Bone marrow (tissue), 2 donors: Measurements from ENCODE around the gene RAD51B.
A peak's percentile ranks its signal among the peaks of the same experiment; 100 is the strongest.
"Not testable (repeated sequence)": the region's sequence is repeated elsewhere in the genome, so short reads cannot be mapped to it uniquely, and the experiment has no call there.

Experiments
- DNase-seq, 2 donors: peaks; one replicate each; lab custom pipeline; 2025; lab: John Stamatoyannopoulos, UW

The RAD51B gene

DNA sequence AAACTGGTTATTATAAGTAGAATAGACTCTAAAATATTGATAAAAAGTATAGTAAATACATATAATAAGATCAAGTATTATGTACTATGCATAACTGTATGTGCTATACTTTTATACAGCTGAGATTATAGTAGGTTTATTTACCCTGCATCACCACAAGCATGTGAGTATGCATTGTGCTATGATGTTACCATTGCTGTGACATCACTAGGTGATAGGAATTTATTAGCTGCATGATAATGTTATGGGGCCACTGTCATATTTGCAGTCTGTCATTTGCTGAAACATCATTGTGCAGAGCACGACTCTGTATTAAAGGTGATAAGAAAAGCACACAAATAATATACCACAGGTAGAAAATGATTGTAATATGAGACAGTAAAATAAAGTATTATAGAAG lies 587.7 kb downstream of the RAD51B start:
- DNase-seq, result no peak

DNA sequence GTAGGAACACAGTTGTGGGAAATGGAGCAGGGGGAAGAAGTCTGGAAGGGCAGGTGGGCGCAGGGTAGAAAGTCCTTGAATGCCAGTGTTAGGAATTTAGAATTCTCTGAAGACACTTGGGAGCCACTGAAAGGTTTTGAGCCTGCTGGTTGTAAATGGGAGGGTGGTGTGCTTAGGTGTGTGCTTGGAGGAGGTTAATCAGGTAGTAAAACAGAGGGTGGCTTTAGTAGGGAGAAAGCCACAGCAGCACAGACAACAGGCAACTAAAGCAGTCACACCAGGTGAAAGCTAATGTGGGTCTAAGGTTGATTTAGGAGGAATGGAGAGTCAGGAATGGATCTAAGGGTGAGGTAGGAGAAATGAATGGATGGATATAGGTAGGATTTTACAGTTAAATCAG lies 588.2 kb downstream of the RAD51B start:
- DNase-seq, result no peak

DNA sequence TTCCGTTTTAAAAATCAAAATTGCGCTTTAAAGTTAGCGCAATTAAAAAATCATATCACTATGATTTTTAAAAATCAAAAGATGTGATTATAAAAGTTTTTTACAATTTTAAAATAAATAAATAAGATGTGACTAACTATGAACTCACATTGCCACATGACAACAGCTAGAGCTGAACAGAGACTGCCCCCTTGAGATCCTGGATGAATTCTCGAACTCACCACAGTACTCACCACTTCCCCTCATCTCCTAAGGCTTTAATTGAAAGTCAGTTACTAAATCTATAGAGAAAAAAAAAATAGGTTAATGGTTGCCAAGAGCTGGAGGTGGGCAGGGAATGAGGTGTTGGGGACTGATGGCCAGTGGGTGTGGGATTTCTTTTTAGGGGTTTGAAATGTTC lies 589.1 kb downstream of the RAD51B start:
- no peak for DNase-seq

DNA sequence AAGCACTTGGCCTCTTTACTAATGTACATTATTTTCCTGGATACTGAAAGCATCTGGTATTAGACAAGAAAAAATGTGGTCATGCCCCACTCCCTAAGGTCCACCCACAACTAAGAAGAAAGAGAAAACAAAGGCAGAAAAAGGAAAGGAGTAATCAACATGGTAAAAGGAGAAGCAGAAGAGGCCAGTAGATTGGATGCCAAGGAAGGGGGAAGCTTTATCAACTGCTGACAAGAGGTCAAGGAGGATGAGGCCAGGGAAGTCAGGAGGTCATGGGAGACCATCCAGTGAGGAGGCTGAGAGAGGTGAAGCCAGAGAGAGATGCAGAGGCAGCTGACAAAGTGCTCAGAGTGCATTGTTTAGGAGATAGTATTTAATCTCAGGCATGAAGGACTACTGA lies 589.8 kb downstream of the RAD51B start:
- DNase-seq, result peak in 1 of 2 donors; percentile 10

DNA sequence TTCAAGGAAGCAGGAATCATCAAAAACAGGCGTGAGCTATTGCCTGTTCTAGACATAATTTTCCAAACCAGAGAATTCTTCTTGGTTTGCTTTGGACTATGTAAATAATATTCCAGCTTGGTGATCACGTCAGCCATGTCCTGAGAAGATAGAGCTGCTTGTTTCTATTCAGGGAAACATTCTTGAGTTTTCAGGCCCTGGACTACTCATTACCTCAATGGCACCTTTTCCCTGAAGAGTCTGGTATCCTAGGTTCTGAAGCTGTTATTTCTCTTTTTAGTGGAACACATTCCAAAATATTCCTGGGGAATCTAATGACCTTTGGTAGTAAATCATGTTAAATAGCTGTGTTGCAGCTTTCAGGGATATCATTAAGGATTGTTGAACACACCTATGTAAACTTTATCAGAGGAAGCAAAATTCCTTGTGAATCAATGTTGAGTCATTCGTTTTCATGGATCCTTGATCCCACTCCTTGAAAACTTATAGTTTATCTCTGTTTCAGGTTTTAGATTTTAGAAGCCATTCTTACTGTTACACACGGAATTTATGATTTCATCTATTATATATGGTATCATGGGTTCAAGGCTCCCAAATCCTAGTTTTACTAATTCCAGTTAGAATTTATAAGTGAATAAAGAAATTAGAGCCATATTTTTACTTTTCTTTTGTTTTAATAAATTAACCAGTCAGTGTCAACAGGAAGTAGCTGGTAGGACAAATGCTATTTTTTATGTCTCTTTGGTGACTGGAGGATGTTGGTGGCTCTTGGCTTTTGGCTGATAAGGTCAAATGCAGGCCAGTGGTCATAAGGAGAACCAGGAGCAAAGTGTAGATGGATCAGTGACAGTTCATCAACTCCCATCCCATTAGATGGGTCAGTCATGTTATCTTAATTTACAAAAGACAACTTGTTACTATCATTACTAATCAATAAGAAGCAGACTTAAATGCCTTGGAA lies 593.2 kb downstream of the RAD51B start:
- DNase-seq, result no peak

DNA sequence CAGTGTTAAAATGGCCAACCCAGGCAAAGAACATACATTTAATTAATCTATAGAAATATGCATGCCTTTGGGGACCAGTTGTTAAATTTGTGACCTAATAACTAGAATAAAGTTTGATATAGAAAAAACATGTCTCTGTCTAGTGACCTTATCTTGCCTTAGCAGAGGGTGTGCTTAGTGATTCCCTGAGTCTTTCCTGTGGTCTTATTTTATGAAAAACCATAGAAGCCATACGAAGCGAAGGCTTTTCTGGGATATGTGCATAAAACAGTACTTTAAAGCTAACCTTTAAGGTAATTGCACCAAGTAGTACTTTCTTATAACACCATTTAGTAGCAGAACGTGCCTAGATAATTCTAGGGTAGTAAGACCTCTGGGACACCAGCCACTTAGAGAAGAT lies 593.9 kb downstream of the RAD51B start:
- DNase-seq, result no peak

DNA sequence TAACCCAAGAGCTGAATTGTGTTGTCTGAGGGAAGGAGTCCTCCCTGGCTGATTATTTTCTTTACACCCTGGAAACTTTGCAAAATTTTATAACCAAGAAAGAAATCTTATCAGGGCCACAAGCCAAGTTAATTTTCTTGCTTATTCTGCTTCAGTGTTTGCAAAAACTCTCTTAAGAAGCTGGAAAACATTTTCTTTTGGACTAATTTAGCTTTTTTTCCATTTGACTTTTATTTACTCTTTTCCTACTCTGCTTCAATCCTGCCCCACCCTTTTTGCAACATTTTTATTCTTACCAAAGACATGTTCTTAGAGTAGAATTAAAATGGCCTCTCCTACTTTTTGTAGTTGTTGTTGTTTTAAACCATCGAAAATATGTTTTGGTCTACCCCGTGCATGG lies 594.5 kb downstream of the RAD51B start:
- DNase-seq, result no peak

DNA sequence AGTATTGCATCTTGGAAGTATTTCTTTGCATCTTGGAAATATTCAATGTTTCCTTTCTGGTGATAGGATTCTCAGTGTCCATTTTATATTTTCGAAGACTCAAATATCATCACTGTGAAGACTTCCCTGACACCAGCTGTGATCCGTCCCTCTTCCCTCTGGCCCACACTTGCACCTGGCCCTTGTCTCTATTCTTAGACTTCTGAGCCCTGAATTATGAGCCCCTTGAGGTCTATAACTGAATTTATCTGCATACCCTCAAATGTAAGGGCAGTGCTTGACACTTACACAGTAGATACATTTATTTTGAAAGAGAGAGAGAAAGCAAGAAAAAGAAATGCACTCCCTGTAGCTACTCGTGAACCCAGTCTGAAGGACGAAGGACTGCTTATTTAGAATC lies 596.6 kb downstream of the RAD51B start:
- no peak for DNase-seq

DNA sequence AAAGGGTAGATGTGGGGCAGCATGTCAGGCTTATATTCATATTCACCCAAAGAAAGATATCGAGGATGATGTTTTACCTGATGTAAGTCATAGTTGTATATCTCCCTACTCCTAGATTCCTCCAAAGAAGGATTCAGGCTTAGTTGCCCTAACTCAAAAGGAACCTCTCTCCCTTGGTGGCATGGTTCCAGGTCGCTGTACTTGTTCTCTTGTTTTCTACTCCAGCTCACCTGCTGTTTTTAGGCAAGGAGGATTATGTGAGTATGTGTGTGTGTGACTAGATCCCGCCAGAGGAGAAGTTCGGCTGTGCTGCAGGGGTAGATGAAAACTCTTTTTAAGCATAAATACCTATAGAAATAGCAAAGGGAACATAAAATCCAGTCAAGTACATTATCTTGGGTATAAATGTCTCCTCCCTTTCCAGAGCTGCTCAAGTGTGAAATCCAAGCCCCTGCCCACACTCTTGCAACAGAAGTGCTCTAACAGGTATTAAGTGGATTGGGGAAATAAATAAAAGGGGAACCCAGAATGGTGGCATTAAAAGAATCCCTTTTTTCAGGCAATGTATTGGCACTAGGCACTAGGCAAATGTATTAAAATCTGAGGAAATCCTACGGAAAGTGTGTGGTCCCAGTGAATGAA lies 597.6 kb downstream of the RAD51B start:
- no peak for DNase-seq

DNA sequence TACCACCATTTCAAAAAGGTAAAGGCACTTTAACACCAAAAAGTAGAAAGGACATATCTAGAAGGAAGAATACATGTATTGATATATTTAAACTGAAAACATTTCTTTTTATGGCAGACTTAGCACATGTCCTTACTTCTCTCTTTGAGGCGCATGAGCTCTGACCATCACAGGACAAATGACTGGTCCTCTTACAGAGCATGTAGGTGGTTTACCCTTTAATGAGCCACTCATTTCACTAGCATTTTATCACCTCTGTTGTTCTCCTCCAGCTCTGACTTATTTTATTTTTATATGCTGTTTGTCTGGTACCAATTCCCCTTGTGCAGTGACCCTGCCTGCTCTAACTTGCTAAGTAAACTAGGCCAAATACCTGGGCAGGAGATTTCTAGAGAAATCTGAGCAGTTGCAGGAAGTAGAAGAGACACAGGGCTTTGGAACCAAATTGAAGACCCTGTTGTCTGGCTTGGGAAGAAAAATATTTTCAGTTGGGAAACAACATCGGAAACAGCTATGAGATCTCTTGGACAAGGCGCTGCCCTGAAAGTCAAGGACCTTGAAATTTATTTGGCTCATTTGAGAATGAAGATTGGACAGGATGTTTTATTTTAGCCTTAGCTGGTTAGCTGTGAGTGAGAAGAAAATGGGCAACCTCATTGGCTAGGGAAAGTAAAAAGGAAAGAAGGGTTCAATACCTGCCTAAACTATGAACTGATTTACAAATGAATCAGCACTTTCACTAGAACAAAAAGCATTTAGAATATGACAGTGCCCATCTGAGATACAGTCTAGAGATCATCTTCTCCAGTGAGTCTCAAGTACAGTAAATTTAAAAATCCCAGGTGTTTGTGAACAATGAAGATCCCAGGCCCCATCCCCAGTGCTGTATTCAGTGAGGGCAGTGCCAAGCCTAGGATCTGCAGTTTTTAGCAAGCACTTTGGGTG lies 598.9 kb downstream of the RAD51B start:
- no peak for DNase-seq

DNA sequence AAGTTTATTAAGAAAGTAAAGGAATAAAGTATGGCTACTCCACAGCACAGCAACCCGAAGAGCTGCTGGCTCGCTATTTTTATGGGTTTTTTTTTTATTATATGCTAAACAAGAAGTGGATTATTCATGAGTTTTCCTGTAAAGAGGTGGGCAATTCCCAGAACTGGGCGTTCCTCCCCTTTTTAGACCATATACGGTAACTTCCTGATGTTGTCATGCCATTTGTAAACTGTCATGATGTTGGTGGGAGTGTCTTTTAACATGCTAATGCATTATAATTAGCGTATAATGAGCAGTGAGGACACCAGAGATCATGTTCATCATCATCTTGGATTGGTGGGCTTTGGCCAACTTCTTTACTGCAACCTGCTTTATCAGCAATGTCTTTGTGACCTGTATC lies 600.8 kb downstream of the RAD51B start:
- no peak for DNase-seq

DNA sequence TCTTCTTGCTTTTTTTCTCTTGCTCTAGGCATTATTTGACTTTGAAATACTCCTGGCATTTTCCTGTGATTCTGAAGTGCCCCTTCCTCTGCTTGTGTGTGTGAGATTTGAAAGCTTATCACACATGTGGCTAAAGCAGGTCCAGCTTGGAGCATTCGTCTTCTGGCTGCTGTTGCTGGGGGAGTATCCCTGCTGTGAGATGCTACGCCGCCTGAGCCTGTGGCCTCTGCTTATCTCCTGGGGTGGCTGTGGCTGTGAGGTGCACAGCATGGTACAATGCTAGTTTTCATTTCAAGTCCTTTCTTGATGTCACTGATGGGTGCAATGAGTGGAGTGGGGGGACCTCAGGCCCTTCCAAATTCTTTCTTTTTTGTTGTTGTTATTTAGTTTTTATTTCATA lies 601.5 kb downstream of the RAD51B start:
- no peak for DNase-seq

DNA sequence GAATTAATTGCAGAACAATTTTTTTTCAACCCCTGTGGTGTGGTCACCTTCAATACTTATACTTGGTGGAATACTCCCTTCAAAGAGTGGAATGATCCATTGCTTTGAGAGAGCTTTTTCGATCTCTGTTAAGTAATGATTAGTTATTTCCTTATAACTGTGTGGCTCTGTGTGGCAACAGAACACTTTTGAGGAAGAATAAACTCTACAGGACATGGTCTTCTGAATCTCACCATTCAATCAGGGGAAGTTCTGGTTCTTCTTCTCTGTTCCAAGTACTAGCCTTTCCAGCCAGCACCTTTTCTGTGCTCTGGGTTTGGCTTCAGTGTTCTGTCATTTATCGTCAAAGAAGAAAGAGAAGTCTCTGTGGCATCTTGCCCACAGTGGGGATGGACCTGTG lies 604.1 kb downstream of the RAD51B start:
- no peak for DNase-seq

DNA sequence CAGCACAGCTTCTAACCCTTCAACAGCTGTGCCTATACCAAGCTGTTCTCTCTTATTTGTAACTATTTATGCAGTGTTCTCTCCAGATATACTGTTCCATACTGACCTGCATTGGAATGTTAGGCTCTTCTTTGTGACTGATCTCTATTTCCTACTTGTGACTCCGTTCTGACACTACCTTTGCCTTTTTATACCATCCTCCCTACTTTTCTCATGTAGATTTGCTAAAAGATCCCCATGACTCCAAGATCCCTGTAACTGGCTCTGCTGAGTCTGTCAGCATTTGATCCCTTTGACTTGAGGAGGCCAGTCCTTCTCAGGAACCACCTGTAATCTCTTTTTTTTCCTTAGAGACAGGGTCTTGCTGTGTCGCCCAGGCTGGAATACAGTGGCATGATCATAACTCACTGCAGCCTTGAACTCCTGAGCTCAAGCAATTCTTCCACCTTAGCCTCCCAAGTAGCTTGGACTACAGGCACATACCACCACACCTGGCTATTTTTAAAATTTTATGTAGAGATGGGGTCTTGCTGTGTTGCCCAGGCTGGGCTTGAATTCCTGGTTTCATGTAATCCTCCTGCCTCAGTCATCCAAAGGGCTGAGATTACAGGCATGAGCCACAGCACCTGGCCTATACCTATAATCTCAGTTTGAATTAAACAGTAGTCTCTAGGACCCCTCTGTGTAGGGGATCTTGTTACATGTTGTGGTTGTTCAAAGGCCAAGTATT lies 605.0 kb downstream of the RAD51B start:
- DNase-seq, result no peak

DNA sequence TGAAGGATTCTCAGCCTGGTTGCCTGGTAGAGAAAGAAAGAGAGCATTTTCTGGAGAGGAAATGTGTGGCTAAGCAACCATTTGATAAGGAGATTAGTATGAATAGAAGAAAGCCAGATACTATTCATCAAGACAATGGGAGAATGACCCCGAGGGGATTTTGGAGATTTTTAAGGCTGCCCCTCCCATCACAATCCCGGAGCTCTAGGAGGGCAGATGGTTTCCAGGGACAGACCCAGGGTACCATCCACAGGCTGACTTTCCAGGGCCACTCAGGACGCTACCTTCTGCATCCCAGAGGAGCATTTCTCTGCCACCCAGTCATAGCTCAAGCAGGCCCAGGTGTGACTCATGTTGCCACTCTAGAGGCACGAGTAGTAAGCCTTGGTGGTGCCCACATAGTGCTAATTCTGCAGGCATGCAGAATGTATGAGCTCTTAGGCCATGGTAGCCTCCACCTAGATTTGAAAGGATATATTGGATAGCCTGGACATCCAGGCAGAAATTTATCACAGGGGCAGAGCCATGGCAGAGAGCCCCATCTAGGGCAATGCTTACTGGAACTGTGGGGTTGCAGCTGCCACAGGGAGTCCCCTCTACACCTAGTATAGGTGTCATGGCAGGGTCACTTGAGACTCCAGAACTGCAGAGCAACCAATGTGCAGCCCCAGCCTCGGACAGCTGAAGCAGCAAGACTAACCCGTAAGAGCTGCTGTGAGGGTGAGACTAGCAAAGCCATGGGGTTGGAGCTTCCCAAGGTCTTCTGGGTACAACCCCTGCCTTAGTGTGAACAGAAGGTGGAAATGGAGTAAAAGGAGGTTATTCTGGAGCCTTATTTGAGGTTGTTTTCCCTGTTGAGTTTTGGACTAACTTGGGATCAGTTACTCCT lies 607.3 kb downstream of the RAD51B start:
- no peak for DNase-seq

DNA sequence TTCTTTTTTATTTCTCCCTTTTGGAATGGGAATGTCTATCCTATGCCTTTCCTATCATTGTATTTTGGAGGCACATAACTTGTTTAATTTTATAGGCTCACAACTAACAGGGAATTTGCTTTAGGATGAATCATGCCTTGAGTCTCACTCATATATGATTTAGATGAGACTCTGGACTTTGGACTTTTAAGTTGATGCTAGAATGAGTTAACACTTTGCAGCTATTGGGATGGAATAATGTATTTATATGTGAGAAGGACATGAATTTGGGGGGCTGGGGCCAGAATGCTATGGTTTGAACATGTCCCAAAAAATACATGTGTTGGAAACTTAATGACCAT lies 607.9 kb downstream of the RAD51B start:
- no peak for DNase-seq

DNA sequence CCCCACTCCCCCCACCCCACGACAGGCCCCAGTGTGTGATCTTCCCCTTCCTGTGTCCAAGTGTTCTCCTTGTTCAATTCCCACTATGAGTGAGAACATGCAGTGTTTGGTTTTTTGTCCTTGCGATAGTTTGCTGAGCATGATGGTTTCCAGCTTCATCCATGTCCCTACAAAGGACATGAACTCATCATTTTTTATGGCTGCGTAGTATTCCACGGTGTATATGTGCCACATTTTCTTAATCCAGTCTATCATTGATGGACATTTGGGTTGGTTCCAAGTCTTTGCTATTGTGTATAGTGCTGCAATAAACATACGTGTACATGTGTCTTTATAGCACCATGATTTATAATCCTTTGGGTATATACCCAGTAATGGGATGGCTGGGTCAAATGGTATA lies 609.3 kb downstream of the RAD51B start:
- DNase-seq, result not testable (repeated sequence)

DNA sequence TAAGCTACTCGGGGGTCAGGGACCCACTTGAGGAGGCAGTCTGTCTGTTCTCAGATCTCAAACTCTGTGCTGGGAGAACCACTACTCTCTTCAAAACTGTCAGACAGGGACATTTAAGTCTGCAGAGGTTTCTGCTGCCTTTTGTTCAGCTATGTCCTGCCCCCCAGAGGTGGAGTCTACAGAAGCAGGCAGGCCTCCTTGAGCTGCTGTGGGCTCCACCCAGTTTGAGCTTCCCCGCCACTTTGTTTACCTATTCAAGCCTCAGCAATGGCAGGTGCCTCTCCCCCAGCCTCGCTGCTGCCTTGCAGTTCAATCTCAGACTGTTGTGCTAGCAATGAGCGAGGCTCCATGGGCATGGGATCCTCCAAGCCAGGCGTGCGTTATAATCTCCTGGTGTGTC lies 614.6 kb downstream of the RAD51B start:
- not testable (repeated sequence) for DNase-seq

DNA sequence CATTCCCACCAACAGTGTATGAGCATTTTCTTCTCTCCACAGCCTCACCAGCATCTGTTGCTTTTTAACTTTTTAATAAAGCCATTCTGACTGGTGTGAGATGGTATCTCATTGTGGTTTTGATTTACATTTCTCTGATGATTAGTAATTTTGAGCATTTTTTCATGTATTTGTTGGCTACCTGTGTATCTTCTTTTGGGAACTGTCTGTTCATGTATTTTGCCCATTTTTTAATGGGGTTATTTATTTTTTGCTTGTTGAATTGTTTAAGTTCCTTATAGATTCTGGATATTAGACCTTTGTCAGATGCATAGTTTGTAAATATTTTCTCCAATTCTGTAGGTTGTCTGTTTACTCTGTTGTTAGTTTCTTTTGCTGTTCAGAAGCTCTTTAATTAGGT lies 616.1 kb downstream of the RAD51B start:
- DNase-seq, result not testable (repeated sequence)

DNA sequence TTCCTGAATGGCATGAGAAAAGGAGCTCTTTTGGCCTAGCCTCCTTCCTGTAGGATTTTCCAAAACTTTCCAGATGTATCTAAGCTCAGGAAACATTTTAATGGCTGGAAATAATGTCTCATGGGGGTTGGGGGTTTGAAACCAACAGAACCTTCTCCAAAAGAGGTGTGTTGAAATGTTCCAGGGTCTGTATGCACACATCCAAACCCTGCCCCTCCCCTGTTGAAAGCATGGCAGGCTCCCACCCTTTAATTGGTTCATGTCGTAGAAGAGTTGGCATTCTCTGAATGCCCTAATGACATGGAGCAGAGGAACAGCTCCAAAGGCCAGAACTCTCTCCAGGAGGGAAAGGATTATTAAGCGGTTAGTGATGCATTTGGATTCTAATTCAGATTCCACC lies 620.1 kb downstream of the RAD51B start:
- no peak for DNase-seq

DNA sequence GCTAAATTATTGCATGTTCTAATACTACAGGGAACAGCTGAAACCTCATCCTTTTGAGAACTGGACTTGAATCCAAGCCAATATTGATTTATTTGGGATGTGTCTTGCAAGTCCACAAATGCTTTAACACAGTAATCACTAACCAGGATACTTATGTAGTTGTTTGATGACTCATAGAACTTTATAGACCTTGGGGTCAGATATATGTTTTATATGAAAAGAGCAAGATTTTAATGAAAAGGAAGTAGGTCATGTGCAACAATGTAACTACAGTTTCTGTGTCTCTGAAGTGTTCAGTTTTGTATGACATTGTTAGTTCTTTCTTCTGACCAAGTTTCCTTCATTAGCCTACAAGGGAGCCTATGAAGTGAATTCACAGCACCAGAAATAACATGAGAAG lies 621.2 kb downstream of the RAD51B start:
- DNase-seq, result no peak
